ENCODE data around the gene ZNF189.

ZNF189 gene

DNA sequence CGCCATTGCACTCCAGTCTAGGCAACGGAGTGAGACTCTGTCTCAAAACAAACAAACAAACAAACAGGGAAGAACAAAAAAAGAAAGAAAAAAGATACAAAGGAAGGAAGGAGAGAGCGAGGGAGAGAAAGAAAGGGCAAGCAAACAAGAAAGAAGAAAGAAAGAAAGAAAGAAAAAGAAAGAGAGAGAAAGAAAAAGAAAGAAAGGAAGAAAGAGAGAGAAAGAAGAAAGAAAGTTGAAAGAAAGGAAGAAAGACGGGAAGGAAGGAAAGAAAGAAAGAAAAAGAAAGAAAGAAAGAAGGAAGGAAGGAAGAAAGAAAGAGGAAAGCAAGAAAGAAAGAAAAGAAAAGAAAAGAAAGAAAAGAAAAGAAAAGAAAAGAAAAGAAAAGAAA lies 50.0 kb downstream of the ZNF189 start:
- no peak for DNase-seq (ENCODE audit: low read depth)
- no peak overlapping the region for H3K4me3 ChIP-seq (ENCODE audit: low read depth, low read length)
- TF ChIP-seq MAX (IDR thresholded peaks at IDR 0.05; ENCODE audit: low read depth, low read length) (no peak), POLR2A (IDR thresholded peaks at IDR 0.05; ENCODE audit: extremely low read depth, insufficient read length) (no peak), MYC (IDR thresholded peaks at IDR 0.05; ENCODE audit: low read depth, low read length) (no peak)
- TF ChIP-seq, protein P1, sequence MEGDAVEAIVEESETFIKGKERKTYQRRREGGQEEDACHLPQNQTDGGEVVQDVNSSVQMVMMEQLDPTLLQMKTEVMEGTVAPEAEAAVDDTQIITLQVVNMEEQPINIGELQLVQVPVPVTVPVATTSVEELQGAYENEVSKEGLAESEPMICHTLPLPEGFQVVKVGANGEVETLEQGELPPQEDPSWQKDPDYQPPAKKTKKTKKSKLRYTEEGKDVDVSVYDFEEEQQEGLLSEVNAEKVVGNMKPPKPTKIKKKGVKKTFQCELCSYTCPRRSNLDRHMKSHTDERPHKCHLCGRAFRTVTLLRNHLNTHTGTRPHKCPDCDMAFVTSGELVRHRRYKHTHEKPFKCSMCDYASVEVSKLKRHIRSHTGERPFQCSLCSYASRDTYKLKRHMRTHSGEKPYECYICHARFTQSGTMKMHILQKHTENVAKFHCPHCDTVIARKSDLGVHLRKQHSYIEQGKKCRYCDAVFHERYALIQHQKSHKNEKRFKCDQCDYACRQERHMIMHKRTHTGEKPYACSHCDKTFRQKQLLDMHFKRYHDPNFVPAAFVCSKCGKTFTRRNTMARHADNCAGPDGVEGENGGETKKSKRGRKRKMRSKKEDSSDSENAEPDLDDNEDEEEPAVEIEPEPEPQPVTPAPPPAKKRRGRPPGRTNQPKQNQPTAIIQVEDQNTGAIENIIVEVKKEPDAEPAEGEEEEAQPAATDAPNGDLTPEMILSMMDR (IDR thresholded peaks at IDR 0.05; ENCODE audit: low read depth, low read length) = no peak

GRCh38 chr9:101449071-101449721 lies 50.5 kb downstream of the ZNF189 start:
- DNase-seq (ENCODE audit: low read depth) = peak; percentile 60
- TF ChIP-seq POLR2A (IDR thresholded peaks at IDR 0.05; ENCODE audit: extremely low read depth, insufficient read length) (no peak), MAX (IDR thresholded peaks at IDR 0.05; ENCODE audit: low read depth, low read length) (no peak), MYC (IDR thresholded peaks at IDR 0.05; ENCODE audit: low read depth, low read length) (no peak)
- TF ChIP-seq, protein P1 (IDR thresholded peaks at IDR 0.05; ENCODE audit: low read depth, low read length) = no peak
- no peak overlapping the region for H3K4me3 ChIP-seq (ENCODE audit: low read depth, low read length)

DNA sequence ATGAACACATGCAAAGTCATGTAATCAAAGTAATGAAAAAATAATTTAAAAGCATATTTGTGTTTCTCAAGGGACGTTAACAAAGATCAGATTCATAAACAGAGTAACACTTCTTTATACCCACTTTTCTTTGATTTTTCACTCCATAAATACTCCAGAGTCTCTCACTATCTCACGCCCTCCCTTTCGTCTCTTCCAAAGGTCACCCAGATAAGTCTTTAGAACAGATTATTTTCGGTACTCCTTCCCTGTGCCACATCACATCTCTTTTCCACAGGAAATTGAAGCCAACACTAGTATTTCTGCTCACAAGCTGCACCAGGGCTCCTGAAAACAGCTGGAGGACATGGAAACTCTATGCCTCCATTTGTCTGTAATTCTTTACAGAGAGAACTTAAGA lies 52.3 kb downstream of the ZNF189 start:
- H3K4me3 ChIP-seq (ENCODE audit: low read depth, low read length) = no peak overlapping the region
- no peak for DNase-seq (ENCODE audit: low read depth)
- TF ChIP-seq POLR2A (IDR thresholded peaks at IDR 0.05; ENCODE audit: extremely low read depth, insufficient read length) (no peak), MAX (IDR thresholded peaks at IDR 0.05; ENCODE audit: low read depth, low read length) (no peak), MYC (IDR thresholded peaks at IDR 0.05; ENCODE audit: low read depth, low read length) (no peak)
- TF ChIP-seq, protein P1 (IDR thresholded peaks at IDR 0.05; ENCODE audit: low read depth, low read length) = no peak

- no peak overlapping the region for H3K4me3 ChIP-seq (ENCODE audit: low read depth, low read length)
- no peak for DNase-seq (ENCODE audit: low read depth)
- no peak for TF ChIP-seq MAX (IDR thresholded peaks at IDR 0.05; ENCODE audit: low read depth, low read length)
- no peak for TF ChIP-seq MYC (IDR thresholded peaks at IDR 0.05; ENCODE audit: low read depth, low read length)
These were observed 52.8 kb downstream of the ZNF189 start for GRCh38 chr9:101451498-101451897.

DNA sequence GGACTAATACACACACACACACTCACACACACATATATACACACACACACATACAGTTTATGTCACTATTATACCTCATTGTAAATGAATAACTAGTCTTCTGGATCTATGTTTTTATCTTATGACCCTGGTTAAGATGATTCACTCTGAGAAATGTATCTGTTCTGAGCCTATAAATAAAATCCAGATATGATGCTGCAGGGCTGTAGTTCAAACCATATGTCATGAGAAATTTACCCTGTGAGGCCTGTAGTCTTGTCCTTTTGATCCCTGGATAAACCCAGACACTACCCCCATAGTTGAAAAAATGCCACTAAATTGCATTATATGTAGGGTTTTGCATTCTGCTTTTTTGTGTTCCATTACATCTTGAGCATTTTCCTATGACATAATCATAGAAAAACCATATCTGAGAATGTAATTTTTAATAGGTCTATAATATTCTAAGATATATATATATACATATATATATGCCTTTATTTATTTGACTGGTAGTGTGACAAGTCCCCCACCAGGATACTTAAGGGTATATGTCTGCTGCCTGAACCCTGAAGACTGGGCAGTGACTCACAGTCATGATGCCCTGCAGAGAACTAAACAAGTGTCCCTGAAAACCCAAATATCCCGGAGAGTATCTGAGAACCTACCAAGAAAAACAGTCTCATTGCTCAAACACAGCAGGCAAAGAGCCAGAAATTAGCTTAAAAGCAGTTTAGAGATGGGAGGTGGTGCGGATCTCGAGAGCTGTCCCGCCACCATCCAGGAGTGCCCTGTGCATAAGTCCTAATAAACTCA lies 55.3 kb downstream of the ZNF189 start:
- no peak overlapping the region for H3K4me3 ChIP-seq (ENCODE audit: low read depth, low read length)
- DNase-seq (ENCODE audit: low read depth) = no peak
- TF ChIP-seq MAX (IDR thresholded peaks at IDR 0.05; ENCODE audit: low read depth, low read length) (no peak), MYC (IDR thresholded peaks at IDR 0.05; ENCODE audit: low read depth, low read length) (no peak), POLR2A (IDR thresholded peaks at IDR 0.05; ENCODE audit: extremely low read depth, insufficient read length) (no peak)
- TF ChIP-seq, protein P1 (IDR thresholded peaks at IDR 0.05; ENCODE audit: low read depth, low read length) = no peak

DNA sequence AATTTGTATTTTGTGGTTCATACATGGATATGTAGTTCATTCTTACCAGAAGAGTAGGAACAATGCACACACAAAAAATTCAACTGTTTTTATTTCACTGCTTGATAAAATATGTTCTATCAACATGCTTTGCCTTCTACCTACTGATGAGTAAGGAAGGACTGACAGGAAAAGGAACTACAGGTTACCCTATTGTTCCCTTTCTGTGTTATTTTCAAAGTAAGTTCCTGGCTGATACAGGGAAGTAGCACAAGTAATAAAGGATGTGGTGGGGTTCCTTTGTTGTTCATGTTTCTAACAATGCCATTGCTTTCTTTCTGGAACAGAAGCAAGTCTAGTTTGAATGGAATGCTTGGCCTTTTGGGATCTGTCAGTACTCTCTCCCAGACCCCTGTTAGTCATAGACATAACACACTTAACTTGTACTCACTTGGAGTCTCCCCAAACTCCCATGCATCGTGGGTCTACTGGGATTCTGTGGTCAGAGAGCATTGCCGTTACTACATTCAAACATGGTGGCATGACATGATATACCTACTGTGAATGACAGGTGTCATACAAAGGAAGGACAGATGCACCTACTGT lies 57.1 kb downstream of the ZNF189 start:
- H3K4me3 ChIP-seq (ENCODE audit: low read depth, low read length) = no peak overlapping the region
- TF ChIP-seq POLR2A (IDR thresholded peaks at IDR 0.05; ENCODE audit: extremely low read depth, insufficient read length) (no peak), MYC (IDR thresholded peaks at IDR 0.05; ENCODE audit: low read depth, low read length) (no peak)
- DNase-seq (ENCODE audit: low read depth) = no peak
